ENCODE measurements around the gene PPARG. TPM values are rescaled to one million over a fixed set of nuclear protein-coding genes. Genes with fewer than 3 reads are reported as not detected.
"Not testable (repeated sequence)": the region's sequence is repeated elsewhere in the genome, so short reads cannot be mapped to it uniquely, and the experiment has no call there.

The PPARG gene
- 1.7 and 2.6 TPM in 2 replicates for total RNA-seq (2014; rRNA removed; shearing (Covaris generic))
- 1.4 and 1.8 TPM in 2 replicates for polyA plus RNA-seq (2015; cell fraction: cytosol; rRNA removed)
- 1.1 and 1.3 TPM in 2 replicates for polyA plus RNA-seq (2015; cell fraction: nucleus; rRNA removed)

DNA sequence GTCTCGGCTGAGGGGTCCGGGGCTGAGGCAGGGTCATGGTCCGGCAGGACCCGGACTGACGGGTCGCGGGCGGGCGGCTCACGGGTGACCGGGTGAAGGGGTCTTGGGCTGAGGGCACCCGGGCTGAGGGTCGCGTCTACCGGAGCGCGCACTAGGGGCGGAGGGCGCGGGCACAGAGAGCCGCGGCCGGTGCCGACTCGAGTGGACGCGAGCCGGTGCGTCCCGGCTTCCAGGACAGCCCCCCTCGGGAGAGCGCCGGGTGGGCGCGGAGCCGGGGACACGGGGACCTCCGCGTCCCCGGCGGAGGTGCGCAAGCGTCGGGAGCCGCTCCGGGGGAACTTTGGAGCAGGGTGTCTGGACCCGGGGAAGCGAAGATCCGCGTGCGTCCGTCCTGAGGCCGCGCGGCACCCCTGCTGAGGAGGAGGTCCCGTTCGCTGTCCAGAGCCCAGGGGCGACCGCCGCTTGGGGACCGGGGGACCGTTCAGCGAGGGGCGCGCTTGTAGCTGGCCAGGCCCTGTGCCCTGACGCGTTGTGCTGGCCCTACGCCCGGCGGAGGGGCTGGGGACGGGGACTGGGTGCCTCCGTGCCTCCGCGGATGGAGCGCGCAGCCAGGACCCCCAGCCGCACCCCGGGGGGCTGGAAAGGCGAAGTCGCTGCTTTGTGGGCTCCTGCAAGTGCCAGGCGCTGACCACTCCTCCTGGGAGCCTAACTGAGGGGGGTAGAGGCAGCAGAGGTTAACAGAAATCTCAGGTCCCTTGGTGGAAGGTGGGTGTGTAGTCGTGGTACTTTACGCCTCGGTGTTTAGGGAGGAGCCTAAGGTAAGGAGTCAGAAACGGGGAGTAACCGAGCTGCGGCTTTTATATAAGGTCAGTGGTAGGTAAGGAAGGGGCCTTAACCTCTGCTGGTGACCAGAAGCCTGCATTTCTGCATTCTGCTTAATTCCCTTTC, at the start of gene PPARG:
PPARG (plus strand) TSS at position 889 of the 948 bp plus-strand sequence. CDS start 90,642 bp downstream, outside the sequence.
- no peak for DNase-seq (ENCODE audit: low read depth)

DNA sequence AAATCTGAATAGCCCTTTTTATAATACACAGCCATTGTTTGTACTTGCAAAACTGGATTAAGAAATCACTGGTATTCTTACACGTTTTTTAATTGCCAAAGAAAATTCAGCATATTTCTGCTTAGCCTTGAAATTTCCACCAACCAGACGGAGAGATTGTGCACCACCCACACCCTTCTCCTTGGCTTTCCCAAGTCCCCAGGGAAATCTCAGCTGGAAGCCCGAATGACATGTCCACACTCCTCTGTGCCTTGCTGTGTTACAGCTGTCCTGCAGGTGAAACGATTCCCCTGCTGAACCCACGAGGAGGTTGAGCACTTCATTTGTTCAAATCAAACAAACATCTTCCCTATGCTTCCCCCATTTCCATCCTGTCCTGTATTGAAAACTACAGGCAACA, 49.6 kb upstream of the PPARG start:
- DNase-seq (ENCODE audit: low read depth) = no peak

DNA sequence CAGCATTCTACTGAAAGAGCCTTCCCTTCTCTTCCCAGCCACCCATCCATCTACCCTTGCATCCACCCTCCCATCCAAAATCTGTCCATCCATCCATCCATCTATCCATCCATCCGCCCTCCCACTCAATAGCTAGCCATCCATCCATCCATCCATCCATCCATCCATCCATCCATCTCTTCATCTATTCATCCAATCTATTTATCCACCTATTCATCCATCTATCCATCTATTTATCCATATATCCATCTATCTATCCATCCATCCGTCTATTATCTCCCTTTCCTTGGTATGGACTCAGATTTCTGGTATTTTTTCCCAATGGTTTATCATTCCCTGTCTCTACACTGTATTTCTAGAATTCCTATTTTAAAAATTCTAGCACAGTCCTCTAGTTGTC, 46.1 kb upstream of the PPARG start:
- no peak for DNase-seq (ENCODE audit: low read depth)

DNA sequence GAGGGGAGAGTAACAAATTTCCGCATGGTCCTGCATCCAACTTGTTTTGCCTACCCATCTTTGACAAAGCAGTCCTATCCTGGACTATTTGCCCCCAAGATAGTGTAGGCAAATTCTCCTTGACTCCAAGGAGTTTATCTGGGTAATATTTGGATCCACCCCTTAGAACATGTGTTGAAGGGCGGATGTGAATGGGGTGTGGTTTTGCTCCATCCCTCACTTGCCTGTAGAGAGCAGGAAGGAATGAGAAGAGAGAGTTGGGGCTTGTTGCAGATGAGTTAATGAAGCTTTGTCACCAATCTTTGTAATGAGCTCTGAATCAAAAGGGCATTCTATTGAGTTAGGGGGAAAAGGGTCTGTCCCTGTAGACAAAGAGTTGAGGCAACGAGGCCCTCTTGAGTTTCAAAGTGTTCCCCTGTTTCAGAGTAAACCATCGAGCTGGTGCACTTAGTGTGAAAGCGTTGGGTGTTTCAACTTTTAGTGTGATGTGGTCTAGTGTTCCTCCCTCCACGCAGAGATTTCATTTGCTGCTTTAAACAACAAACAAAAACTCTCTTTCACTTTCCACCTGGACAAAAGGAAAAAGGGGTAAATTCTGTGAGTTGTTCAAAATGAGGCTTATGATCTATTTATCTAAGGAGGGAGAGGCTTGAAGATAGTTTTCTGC, 42.2 kb upstream of the PPARG start:
- no peak for DNase-seq (ENCODE audit: low read depth)

DNA sequence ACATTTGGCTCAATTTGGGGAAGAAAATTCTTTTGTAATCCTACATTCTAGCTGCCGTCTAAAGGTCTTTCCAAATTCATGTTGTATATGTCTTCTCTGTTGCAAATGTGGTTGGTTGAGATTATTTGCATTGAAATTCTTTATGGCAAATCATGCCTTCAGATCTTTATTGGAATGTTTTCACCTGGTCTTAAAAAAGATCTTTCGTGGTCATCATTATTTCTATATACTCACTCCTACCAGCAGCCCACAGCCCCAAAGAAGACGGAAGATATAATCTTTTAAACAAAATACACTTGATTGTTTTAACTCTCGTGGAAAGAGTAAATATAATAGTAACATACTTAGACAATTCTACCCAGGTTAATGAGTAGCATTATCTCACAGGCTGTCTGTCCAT, 41.5 kb upstream of the PPARG start:
- no peak for DNase-seq (ENCODE audit: low read depth)

DNA sequence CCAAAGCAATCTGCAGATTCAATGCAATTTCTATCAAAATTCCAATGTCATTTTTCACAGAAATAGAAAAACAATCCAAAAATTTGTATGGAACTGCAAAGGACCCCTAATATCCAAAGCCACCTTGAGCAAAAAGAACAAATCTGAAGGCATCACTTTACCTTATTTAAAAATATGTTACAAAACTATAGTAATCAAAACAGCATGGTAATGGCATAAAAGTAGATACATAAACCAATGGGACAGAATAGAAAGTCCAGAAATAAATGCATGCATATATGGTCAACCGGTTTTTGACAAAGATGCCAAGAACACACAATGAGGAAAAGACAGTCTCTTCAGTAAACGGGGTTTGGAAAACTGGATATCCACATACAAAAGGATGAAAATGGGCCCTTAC, 39.4 kb upstream of the PPARG start:
- DNase-seq (ENCODE audit: low read depth) = no peak

DNA sequence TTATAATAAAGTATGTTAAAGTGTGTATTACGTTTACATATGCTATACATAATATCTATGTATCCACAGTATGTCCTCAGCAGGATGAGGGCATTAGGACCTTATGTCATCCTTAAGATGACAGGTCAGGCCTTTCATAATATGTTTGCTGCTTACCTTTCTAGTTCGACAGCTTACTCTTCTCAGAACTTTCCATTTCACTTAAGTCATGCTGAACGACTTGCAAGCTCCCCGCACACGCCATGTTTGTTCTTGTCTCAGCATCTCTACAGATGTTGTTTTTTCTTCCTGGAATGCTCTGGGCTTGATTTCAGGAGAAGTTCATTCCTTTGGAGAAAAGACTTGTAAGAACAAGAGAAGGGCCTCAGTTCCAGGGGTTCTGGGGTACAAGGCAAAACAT, 36.0 kb upstream of the PPARG start:
- no peak for DNase-seq (ENCODE audit: low read depth)

DNA sequence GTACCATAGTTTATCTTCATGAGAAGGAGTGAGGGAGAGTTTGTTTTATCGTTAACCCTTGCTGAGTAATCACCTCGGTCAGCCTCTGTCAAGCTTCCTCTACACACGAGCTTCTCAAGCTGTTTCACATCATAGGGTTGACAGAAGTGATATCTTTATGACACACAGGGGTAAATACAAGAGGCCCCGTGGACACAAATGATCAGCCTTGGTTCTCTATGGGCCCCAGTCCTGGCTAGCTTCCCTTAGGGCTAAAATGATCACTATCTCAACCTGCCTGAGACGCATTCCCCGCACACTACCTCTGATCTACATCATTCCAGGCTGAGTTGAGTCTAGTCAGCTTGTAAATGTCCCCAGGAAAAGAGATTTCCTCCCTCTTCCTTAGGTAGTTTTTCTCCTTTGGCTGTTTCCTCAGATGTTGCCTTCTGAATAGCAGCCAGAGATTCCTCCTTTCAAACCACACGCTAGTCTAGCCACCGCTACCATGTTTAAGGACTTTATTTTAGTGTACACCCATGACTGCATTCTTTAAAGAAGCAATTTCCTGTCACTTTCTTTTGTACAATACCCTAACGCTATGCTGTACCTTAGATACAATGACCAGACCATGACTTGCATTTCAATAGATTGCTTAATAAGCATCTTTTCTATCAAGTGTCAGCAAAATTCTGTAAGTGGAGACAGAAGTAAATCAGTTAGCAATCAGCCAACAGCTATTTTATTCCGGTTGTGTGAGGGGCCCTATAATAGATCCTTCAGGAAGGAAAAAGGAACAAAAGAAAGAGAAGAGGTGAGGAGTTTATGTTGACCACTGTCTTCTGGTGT, 35.1 kb upstream of the PPARG start:
- DNase-seq (ENCODE audit: low read depth) = no peak

DNA sequence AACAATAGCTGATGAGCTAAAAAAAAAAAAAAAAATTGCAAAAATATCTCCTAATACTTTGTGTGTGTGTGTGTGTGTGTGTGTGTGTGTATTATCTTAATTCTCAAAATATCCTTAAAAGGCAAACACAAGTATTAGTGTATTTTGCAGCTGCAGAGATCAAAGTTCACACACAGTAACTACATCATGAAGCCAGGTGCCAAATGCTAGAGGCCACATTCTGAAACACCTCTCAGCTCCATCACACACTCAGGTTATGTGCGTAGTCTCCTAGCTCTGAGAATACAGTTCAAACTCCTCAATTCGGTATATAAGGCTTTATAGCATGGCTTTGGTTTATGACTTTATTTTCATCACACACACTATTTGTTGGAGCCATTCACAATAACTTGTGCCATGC, 33.5 kb upstream of the PPARG start:
- DNase-seq (ENCODE audit: low read depth) = no peak

DNA sequence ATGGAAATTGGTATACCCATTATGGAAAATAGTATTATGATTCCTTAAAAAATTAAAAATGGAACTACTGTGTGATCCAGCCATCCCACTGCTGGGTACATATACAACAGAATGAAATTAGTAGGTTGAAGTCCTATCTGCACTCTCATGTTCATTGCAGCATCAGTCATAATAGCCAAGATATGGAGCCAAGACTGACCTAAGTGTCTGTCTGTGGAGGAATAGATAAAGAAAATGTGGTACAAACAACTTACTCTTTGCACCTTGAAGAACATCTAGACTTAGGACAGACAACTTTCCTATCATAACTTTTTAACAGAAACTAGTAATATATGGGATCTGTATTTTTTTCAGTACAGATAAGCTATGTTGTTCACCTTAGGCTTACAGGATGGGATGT, 30.0 kb upstream of the PPARG start:
- DNase-seq (ENCODE audit: low read depth) = no peak

DNA sequence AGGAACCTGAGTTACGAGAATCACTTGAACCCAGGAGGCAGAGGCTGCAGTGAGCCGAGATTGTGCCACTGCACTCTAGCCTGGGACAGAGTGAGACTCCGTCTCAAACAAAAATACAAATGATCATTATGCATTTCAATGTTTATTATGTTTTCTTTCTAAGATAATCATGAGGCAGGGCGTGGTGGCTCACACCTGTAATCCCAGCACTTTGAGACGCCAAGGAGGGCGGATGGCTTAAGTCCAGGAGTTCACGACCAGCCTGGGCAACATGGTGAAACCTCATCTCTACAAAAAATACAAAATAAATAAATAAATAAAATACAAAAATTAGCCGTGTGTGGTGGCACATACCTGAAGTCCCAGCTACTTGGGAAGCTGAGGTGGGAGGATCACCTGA, 26.7 kb upstream of the PPARG start:
- DNase-seq (ENCODE audit: low read depth) = not testable (repeated sequence)

DNA sequence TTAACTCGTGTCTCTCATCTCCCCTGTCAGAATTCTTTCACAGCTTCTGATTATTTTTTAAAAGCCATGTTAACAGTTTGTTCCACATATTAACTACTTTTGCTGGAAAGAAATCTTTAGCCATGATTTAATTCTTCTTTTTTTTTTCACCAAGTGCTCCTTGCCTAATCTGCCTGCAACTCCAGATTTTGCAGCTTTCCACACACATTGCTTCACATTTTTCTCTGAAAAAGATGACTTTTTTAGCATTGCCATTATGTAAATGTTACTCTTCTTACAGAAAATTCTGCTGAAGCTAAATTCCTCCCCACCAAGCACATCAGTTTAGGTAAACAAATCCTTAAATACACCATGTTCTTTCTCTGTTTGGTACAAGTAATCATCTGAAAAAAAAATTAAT, 23.4 kb upstream of the PPARG start:
- DNase-seq (ENCODE audit: low read depth) = no peak

DNA sequence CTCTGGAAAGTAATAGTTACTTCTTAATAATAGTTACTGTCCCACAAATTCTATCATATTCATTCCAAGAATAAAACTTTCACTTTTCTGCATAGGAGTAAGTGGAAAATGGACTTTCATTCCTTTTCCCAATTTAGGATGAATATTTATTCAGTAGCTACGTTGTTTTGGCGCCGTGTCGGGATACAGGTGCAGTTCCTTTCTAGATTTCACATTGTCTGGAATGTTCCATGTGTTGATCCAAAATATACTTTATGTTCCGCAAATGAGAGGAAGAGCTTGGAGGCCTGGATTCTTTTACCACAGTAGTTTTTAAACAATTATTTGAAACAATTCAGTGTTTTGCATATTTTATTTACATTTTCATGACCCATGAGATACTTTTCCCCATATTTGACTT, 22.8 kb upstream of the PPARG start:
- no peak for DNase-seq (ENCODE audit: low read depth)

DNA sequence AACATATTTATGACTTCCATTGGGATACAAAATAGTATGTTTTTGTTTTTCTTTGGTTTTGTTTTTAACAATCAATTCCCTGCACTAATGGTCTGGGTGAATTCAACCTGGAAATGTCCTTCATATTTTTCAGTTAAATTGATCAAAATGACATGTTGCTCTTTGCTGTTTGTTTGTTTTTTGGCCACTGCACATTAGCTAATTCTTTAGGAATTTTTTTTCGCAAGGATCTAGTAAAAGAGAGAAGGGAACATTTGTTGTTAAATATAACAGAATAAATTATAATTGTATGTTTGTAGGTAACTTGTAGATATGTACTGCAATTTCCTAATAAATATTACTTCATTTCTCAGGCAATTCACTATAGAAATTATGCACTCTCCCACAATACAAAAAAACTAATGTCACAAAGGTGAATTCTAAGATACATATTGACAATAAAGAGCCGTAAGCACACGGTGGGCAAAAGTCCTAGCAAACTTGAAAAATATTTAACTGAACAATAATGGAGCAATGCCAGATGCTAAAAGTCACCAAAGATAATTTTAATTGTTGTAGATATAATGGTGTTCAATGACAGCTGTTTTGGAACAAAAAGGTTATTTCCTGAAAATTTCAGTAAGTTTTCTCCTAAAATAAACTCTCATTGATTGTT, 21.4 kb upstream of the PPARG start:
- no peak for DNase-seq (ENCODE audit: low read depth)

DNA sequence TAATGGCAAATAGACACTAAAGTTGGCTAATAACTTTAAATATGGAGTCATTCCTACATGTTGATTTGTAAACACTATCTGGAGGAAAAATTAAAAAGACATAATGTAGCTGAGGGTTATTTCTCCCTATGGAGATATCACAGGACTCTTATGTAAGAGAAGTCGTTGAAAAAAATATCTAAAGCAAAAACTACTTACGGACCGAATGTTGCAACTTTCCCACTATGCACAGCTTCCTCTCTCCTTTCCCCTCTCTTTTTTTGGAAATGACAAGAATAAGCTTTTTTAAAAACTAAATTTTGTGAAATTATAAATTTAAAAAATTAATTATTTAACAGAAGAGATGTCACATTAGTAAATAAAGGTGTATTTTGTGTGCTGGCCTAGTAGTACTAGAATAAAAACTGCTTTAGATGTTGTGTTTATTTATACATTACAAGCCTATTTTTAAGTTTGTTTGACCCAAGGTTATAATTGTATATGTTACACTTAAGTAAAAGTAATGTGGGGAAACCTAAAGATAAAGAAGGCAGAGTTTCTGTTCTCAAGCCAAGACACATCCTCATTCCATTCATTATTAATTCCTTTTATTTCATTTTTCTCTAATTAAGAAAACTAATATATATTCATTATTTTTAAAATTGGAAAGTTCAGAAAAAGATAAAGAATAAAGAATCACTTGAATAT, 20.7 kb upstream of the PPARG start:
- DNase-seq (ENCODE audit: low read depth) = no peak

DNA sequence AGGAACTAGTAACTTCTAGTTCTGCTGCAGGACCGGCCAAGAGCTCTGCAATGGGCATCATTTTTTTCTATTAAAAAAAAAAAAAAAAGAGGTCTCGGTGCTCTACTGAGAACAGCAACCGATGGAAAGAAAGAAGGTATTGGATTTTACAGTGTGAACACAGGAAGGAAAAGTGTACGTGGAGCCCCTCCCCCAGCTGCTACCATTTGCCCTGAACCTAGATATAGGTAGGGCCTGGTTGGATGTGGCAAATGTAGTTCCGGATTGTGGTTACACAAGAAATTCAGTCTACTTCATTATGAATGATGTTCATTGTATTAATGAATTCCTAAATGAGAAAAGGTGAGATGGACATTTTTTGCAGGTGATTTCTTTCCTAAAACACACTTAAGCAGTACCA, 17.9 kb upstream of the PPARG start:
- no peak for DNase-seq (ENCODE audit: low read depth)

DNA sequence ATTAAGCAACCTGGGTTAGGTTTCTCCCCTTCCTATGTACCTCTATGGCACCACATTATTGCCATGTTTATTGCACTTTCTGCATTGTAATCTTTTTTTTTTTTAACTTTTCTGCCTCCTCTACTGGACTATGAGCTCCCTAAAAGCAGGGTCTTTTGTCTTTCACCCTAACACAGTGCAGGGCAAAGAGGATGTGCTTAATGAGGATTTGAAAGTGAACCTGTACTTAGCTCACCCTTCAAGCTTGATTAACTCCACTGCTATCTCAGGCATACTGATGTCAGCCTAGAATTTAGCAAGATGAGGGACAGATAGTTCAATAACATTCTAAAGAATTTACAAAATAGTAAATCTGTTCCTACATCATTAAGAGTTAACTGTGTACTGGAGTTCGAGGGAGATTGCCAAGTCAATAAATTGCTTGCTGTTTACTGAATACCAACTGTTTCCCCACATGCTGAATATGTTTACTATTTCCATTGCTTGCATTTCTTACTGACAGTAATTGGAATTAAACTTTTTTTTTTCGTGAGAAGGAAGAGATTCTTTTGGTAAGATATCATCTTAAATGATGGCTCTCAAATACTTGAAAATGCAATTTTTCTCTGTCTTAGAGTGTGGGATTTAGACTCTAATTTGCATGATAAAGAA, 15.7 kb upstream of the PPARG start:
- DNase-seq (ENCODE audit: low read depth) = no peak

DNA sequence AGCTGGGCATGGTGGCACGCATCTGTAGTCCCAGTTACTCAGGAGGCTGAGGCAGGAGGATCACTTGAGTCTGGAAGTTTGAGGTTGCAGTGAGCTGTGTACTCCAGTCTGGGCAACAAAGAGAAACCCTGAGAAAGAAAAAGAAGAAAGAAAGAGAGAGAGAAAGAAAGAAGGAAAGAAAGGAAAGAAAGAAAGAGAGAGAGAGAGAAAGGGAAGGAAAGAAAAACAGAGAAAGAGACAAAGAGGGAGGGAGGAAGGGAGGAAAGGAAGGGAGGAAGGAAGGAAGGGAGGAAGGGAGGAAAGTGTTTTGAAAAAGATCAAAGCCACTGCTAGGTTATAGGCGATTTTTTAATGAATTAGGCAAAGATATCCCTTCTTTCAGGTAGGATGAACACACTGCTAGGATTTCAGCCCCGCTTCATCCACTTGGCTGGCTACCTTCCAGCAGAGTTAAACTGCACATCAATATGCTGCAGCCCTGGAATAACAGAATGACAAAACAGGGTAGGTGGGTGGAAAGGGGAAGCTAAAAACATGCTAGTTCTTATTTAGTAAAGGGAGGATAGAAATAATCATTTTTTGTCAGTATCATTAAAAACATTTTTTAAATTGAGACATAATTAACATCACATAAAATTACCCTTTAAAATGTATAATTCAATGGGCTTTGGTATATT, 12.8 kb upstream of the PPARG start:
- no peak for DNase-seq (ENCODE audit: low read depth)

DNA sequence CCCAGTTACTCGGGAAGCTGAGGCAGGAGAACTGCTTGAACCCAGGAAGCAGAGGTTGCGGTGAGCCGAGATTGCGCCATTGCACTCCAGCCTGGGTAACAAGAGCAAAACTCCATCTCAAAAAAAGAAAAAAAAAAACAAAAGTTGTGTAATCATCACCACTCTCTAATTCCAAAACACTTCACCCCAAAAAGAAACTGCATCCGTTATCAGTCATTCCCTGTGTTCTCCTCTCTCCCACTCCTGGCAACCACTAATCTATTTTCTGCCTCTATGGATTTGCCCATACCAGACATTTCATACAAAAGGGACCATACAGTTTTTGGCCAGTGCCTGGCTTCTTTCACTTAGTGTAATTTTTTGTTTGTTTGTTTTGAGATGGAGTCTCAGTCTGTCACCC, 12.0 kb upstream of the PPARG start:
- DNase-seq (ENCODE audit: low read depth) = not testable (repeated sequence)
